Bladder microvascular endothelial cell (primary cell): Measurements from ENCODE around the gene USP19. TPM values are rescaled to one million over a fixed set of nuclear protein-coding genes. Genes with fewer than 3 reads are reported as not detected.

Experiments
- total RNA-seq: library from RNA; depleted of rRNA; stranded (reverse); fragments of >200 nt; gene quantifications from 2 replicates; pipeline ENCODE4 v1.2.3, GENCODE V29; 2014

Gene USP19
- total RNA-seq: 29.8 and 54.9 TPM in 2 replicates

GRCh38 chr3:49120438-49121131 lies at the start of gene USP19:
USP19 (minus strand) TSS chr3:49120823; CDS start chr3:49119145, 1,678 bp downstream.

DNA sequence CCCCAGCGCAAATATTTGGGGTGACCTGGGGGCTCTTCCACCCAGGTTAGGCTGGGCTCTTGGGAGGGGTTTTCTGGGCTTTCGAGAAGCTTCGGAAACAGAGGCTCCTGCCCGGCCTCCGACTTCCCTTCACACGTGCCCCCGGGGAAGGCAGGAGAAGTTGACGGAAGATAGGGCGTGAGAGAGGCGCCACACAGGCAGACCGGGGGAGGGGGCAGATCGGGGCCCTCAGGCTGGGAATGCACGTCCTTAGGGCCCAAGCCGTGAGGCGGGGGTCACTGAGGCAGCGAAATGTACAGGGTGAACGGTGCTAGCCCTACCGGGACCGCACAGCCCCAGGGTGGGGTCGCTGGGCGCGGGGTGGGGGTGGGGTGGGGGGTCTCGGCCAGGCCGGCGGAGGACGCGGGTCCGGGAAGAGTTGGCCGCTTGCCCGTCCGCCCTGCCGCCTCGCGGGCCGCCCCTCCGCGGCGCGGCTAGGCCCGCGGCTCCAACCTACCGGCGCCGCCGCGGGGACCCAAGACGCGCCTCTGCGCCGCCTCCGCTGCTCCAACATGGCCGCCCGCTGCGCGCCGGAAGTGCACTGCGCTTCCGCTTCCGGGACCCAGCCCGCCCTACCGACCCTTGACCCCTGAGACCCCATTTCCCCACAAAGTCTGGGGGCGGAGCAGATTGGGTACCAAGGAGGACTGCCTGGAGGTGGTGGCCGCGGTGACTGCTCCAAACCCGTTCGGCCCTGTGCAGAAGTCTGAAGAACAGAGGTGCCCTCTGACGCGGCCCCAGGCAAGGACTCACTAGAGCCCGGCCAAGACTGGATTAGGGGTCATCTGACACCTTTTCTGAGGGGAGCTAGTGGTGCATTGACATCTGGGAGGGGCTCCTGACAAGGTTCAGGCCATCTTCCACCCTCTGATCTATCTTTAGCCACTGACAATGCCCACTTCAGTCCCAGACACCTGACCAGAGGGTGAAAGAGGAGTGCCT lies 45.4 kb upstream of the USP19 start, which contains the start of gene CCDC71:
CCDC71 (minus strand) TSS at position 561 of the 981 bp plus-strand sequence. CDS start 2,123 bp downstream, outside the sequence.

GRCh38 chr3:49132437-49133225 lies 12.0 kb upstream of the USP19 start, which contains the start of gene LAMB2:
LAMB2 (minus strand) TSS chr3:49133050; CDS start chr3:49132867, 183 bp downstream.

DNA sequence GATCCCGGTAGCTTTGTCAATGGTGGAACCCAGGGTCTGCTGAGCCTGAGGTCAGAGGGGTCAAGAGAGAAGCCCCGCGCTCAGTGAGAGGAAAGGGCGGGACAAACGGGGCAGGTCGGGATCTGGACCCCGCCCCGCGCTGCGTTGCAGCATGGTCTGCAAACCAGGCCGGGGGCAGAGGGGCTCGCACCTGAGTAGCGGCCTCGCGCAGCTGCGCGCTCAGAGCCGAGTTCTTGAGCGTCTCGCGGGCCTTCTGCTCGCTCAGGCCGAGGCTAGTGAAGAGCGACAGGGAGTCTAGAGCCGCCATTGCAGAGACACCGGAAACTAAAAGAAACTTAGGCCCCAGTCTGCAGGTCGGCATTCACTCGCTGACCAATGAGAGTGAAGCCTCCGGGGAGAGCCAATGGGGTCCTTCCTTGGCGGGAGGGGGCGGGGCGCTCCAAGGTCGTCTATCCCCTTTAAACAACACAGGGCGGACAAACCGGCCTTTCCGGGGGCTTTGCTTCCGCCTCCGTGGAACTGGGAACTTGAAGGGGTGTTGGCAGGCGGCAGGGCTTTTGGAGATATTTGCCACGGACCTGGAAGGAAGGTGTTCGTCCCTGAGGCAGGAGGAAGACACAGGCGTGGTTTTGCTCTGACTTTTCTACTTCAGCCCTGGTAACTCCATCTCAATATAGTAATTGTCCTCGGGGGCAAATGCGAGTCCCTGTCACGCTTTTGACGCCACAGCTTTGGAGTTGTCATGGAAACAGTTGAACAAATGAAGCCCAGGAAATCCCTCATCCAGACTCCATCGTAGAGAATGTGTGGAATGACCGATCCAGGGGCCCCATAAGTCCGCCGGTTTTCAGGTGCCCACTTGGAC lies 16.0 kb downstream of the USP19 start, which contains the start of gene QARS1:
QARS1 (minus strand) TSS at position 331 of the 865 bp plus-strand sequence; CDS start at position 307, 24 bp downstream.

DNA sequence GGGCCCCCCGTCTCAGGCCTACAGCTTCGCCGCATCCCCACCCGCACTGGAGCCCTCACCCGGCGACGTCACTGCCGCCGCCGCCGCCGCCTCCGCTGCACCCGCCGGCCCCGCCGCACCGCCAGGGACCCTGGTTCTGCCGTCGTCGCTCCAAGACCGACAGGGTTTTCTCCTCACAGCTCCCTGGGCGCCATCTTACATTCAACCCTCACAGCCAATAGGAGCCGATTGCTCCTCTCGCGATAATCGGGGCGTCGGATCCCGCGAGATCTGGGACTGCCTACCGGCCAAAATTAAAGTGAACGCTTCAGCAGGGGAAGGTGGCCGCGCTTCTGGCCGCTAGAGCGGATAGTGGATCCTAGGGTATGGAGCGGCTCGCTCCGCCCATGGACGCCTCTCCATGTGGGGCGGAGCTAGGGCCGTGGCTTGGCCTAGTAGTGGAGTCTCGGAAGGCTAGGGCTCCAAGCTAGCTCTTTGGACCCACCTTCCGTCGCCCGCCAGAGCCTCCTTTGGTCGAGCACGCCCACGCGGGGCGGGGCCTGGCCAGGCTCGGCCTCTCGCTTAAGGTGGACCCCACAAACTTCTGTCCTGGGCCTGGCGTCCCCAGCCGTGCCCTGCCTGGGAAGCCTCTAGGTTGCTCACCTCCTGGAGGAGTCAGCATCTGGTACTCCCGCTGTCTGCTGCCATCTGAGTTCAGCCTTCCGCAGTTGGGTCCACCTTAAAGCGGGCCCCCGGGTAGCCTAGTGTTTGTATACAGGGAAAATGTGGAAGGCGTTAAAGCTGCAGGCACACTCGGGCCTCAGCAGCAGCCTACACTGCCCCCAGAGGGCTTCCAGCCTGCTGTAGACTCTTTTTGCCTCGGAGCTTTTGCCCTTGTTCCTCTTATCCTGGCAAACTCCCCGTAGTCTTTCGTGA lies 26.5 kb downstream of the USP19 start, which contains the start of gene QRICH1:
QRICH1 (minus strand) TSS at position 219 of the 915 bp plus-strand sequence. CDS start 17,054 bp downstream, outside the sequence.

Other genes starting within 250 kb of the USP19 start
- gene SLC25A20, start 221.9 kb downstream of the USP19 start, total RNA-seq: 19.3 and 31.0 TPM in 2 replicates
- 36.6 and 102 TPM in 2 replicates for gene ARIH2, start 202.0 kb downstream of the USP19 start, total RNA-seq
- 14.2 and 18.0 TPM in 2 replicates for gene P4HTM, start 130.6 kb downstream of the USP19 start, total RNA-seq
- gene WDR6, start 113.4 kb downstream of the USP19 start, total RNA-seq: 55.0 and 141 TPM in 2 replicates
- gene DALRD3, start 102.2 kb downstream of the USP19 start, total RNA-seq: 31.6 and 34.1 TPM in 2 replicates
- 45.0 and 63.7 TPM in 2 replicates for gene NDUFAF3, start 98.7 kb downstream of the USP19 start, total RNA-seq
- gene IMPDH2, start 91.4 kb downstream of the USP19 start, total RNA-seq: 210 and 242 TPM in 2 replicates
- gene QRICH1, start 26.8 kb downstream of the USP19 start, total RNA-seq: 65.7 and 68.7 TPM in 2 replicates
- 272 and 301 TPM in 2 replicates for gene QARS1, start 16.1 kb downstream of the USP19 start, total RNA-seq
- 745 and 1,550 TPM in 2 replicates for gene LAMB2, start 12.2 kb upstream of the USP19 start, total RNA-seq
- 13.4 and 17.4 TPM in 2 replicates for gene CCDC71, start 45.5 kb upstream of the USP19 start, total RNA-seq
- gene KLHDC8B, start 50.8 kb upstream of the USP19 start, total RNA-seq: 43.3 and 55.2 TPM in 2 replicates
- gene C3orf62, start 156.4 kb upstream of the USP19 start, total RNA-seq: 0.97 and 2.0 TPM in 2 replicates
- 24.4 and 47.2 TPM in 2 replicates for gene USP4, start 219.2 kb upstream of the USP19 start, total RNA-seq
- 523 and 630 TPM in 2 replicates for gene GPX1, start 237.5 kb upstream of the USP19 start, total RNA-seq